WTC11 (cell line): ENCODE data around the gene LIFR.

Experiments
- CTCF ChIP-seq: fragments of 200-600 bp; IDR thresholded peaks from 2 replicates; pipeline ENCODE4 v1.8.0; 2022; ENCODE audit warnings: antibody characterized with exemption
- E2F1 ChIP-seq: sonication (generic); formaldehyde crosslinking; IDR thresholded peaks from 2 replicates; pipeline ENCODE4 v1.8.0; 2022; ENCODE audit warnings: mild to moderate bottlenecking, missing genetic modification reagents
- ERG ChIP-seq: fragments of 250-450 bp; sonication (Bioruptor Pico); IDR thresholded peaks from 2 replicates; pipeline ENCODE4 v1.8.0; 2021; ENCODE audit warnings: mild to moderate bottlenecking
- FOXJ3 ChIP-seq: sonication (generic); formaldehyde crosslinking; IDR thresholded peaks from 2 replicates; pipeline ENCODE4 v1.9.0; 2021; ENCODE audit warnings: missing genetic modification reagents, mild to moderate bottlenecking, borderline replicate concordance
- MXD4 ChIP-seq: fragments of 250-450 bp; sonication (Bioruptor Pico); IDR thresholded peaks from 2 replicates; pipeline ENCODE4 v1.8.0; 2021; ENCODE audit warnings: mild to moderate bottlenecking, moderate library complexity, borderline replicate concordance
- TCF7 ChIP-seq: sonication (generic); formaldehyde crosslinking; IDR thresholded peaks from 2 replicates; pipeline ENCODE4 v1.8.0; 2022; ENCODE audit warnings: mild to moderate bottlenecking, low read depth, missing genetic modification reagents, moderate library complexity
- ZNF416 ChIP-seq: fragments of 250-450 bp; sonication (Bioruptor Pico); IDR thresholded peaks from 2 replicates; pipeline ENCODE4 v1.9.0; 2021; ENCODE audit warnings: mild to moderate bottlenecking, inconsistent platforms

- TF ChIP-seq CTCF, result no peak
- no peak for TF ChIP-seq ERG
- no peak for TF ChIP-seq FOXJ3 (CRISPR knock-in tag)
- no peak for TF ChIP-seq ZNF416 (CRISPR knock-in tag)
- TF ChIP-seq E2F1 (CRISPR knock-in tag), result no peak
- TF ChIP-seq MXD4 (CRISPR knock-in tag), result no peak
- TF ChIP-seq TCF7 (CRISPR knock-in tag), result no peak
These were observed 13.4 kb downstream of the LIFR start for GRCh38 chr5:38543074-38543473.
